HepG2 (cell line): ENCODE results near the gene TSC22D4. TPM values are rescaled to one million over a fixed set of nuclear protein-coding genes. Genes with fewer than 3 reads are reported as not detected.

ENCODE experiments used
- ATF7 ChIP-seq, 2 experiments: fragments of 450-650 bp in 1 of 2; sonication (generic) in 1 of 2; formaldehyde crosslinking in 1 of 2; IDR thresholded peaks; 2 replicates each; pipeline versions ENCODE4 v1.4.0 to v1.6.1; 2016 to 2020; ENCODE audit warnings: antibody characterized with exemption in 1 of 2, mild to moderate bottlenecking in 1 of 2, missing genetic modification reagents in 1 of 2
- GPBP1L1 ChIP-seq: sonication (generic); formaldehyde crosslinking; IDR thresholded peaks from 2 replicates; pipeline ENCODE4 v1.5.0; 2020; ENCODE audit warnings: mild to moderate bottlenecking, missing genetic modification reagents
- HNF1A ChIP-seq, 2 experiments: sonication (generic) in 1 of 2; formaldehyde crosslinking in 1 of 2; IDR thresholded peaks; 2 replicates each; pipeline versions ENCODE4 v1.4.0 to v1.6.1; 2016 to 2020; ENCODE audit warnings: borderline replicate concordance in 1 of 2, low read depth in 1 of 2, mild to moderate bottlenecking in 1 of 2, missing genetic modification reagents in 1 of 2
- KDM6A ChIP-seq: IDR thresholded peaks from 2 replicates; pipeline ENCODE4 v1.6.1; 2016; ENCODE audit warnings: low read depth
- KLF15 ChIP-seq: sonication (generic); formaldehyde crosslinking; IDR thresholded peaks from 2 replicates; pipeline ENCODE4 v1.8.1; 2023; ENCODE audit warnings: borderline replicate concordance, mild to moderate bottlenecking, inconsistent platforms, missing genetic modification reagents, mixed read lengths
- NFIB ChIP-seq: sonication (generic); formaldehyde crosslinking; IDR thresholded peaks from 2 replicates; pipeline ENCODE4 v1.9.0; 2021; ENCODE audit warnings: missing genetic modification reagents, mild to moderate bottlenecking, borderline replicate concordance
- NFRKB ChIP-seq: fragments of 450-650 bp; IDR thresholded peaks from 2 replicates; pipeline ENCODE4 v1.6.1; 2017
- PHF20 ChIP-seq: sonication (generic); formaldehyde crosslinking; IDR thresholded peaks from 2 replicates; pipeline ENCODE4 v1.5.0; 2020; ENCODE audit warnings: mild to moderate bottlenecking, missing genetic modification reagents
- ZBTB43 ChIP-seq: sonication (generic); formaldehyde crosslinking; conservative IDR thresholded peaks from 2 replicates; pipeline ENCODE4 v1.4.0; 2020; ENCODE audit warnings: missing genetic modification reagents
- ZNF205 ChIP-seq: IDR thresholded peaks from 2 replicates; pipeline ENCODE4 v1.6.1; 2018; ENCODE audit warnings: missing biosample characterization, missing genetic modification reagents
- polyA plus RNA-seq, 8 experiments: library from polyadenylated mRNA; depleted of rRNA in 3 of 8; stranded (reverse) in 7 of 8; unstranded in 1 of 8; fragments of >200 nt; fragmentation: Illumina TruSeq in 4 of 8; extraction: Trizol in 4 of 8; gene quantifications; 2 replicates each; pipeline versions ENCODE4 v1.2.1 to v1.2.3, GENCODE V29; 2011 to 2016; ENCODE audit warnings: low read depth in 4 of 8, missing spikeins in 1 of 8, mixed read lengths in 1 of 8; ENCODE audit not compliant: insufficient read depth in 1 of 8
- total RNA-seq, 5 experiments: library from RNA; depleted of rRNA; stranded (reverse); fragments of >200 nt; fragmentation: Illumina TruSeq; extraction: Trizol; gene quantifications; 2 replicates each; pipeline ENCODE4 v1.2.3, GENCODE V29; 2016; ENCODE audit warnings: low read depth in 1 of 5

Gene TSC22D4
- total and polyA plus RNA-seq, 2 of the 13 experiments (the other 11 are each of a cell fraction or from before 2014, with no cell fraction given): 7.7 to 8.7 TPM

- TF ChIP-seq GPBP1L1 (CRISPR knock-in tag) (no peak), KDM6A (CRISPR knock-in tag) (no peak), ZNF205 (CRISPR knock-in tag) (peak; percentile 61; the same call in 1 of the 2 replicates), HNF1A (IDR thresholded peaks at IDR 0.05; ENCODE audit: low read depth) (no peak), HNF1A (CRISPR knock-in tag; IDR thresholded peaks at IDR 0.05; ENCODE audit: borderline replicate concordance) (peak; percentile 18; the same call in 1 of the 2 replicates), NFIB (CRISPR knock-in tag) (no peak), KLF15 (CRISPR knock-in tag) (0 out of 2 replicates have a peak, but pooled peaks have one; percentile 47), ATF7 (IDR thresholded peaks at IDR 0.05) (no peak), ATF7 (CRISPR knock-in tag; IDR thresholded peaks at IDR 0.05) (no peak), ZBTB43 (CRISPR knock-in tag) (no peak), NFRKB (no peak), PHF20 (CRISPR knock-in tag) (peak; percentile 31; the same call in 1 of the 2 replicates)
These were observed at the start of gene TSC22D4 (continued) for GRCh38 chr7:100478958-100479660.
